ENCODE measurements around the gene PIK3R2. TPM values are rescaled to one million over a fixed set of nuclear protein-coding genes. Genes with fewer than 3 reads are reported as not detected.

PIK3R2 gene
- polyA plus RNA-seq, 1 donor from 2014 or later, result 14.8 TPM

DNA sequence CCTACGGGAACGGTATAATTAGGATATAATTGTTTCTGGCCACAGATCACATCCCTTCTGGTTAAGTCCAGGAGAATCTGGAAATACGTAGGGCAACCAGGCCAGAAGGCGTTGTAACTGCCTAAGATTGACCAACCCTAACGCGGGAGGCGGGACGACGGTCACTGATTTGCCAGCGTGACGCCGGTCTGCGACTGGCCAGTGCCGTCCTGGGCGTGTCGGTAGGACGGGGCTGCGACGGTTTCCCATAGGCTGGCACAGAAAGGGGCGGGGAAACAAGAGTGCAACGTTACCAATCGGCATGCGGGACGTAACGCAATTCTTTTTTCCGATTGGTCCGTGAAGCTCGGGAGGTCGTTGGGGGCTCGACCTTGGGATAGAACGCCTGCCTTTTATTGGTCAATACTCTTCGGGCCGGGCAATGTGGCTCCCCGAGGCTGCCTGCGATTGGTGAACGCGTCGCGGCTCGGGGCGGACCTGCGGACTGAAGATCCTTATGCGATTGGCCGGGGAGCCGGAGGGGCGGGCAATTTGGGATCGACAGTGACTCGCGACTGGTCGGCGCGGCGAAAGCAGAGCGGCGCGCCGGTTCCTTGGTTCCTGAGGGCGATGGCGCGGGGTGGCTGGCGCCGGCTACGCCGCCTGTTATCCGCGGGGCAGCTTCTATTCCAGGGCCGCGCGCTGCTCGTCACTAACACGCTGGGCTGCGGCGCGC is 39.9 kb downstream of the PIK3R2 start, which contains the start of gene MPV17L2:
Gene MPV17L2, plus strand, starts transcription at position 546 of the 715 bp plus-strand sequence. Its CDS starts 64 bp downstream, at position 610.
- H3K79me2 ChIP-seq (replicated peaks; ENCODE audit: insufficient read depth, low read length), result no peaks in the 10 kb centered on the region
- TF ChIP-seq, protein P1, sequence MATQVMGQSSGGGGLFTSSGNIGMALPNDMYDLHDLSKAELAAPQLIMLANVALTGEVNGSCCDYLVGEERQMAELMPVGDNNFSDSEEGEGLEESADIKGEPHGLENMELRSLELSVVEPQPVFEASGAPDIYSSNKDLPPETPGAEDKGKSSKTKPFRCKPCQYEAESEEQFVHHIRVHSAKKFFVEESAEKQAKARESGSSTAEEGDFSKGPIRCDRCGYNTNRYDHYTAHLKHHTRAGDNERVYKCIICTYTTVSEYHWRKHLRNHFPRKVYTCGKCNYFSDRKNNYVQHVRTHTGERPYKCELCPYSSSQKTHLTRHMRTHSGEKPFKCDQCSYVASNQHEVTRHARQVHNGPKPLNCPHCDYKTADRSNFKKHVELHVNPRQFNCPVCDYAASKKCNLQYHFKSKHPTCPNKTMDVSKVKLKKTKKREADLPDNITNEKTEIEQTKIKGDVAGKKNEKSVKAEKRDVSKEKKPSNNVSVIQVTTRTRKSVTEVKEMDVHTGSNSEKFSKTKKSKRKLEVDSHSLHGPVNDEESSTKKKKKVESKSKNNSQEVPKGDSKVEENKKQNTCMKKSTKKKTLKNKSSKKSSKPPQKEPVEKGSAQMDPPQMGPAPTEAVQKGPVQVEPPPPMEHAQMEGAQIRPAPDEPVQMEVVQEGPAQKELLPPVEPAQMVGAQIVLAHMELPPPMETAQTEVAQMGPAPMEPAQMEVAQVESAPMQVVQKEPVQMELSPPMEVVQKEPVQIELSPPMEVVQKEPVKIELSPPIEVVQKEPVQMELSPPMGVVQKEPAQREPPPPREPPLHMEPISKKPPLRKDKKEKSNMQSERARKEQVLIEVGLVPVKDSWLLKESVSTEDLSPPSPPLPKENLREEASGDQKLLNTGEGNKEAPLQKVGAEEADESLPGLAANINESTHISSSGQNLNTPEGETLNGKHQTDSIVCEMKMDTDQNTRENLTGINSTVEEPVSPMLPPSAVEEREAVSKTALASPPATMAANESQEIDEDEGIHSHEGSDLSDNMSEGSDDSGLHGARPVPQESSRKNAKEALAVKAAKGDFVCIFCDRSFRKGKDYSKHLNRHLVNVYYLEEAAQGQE (IDR thresholded peaks at IDR 0.05; ENCODE audit: borderline replicate concordance), result peak; percentile 44
- TF ChIP-seq RAD21 (conservative IDR thresholded peaks at IDR 0.05) (peak; percentile 18), TAF1 (IDR thresholded peaks at IDR 0.05; ENCODE audit: low read depth) (peak; percentile 41), POLR2AphosphoS5 (IDR thresholded peaks at IDR 0.05) (peak; percentile 84), EZH2 (IDR thresholded peaks at IDR 0.05; ENCODE audit: borderline replicate concordance, insufficient read depth, low read length, poor library complexity, severe bottlenecking) (no peak), EP300 (conservative IDR thresholded peaks at IDR 0.05; ENCODE audit: poor library complexity, severe bottlenecking) (peak; percentile 21), SMC3 (conservative IDR thresholded peaks at IDR 0.05; ENCODE audit: poor library complexity) (no peak), CTCF (IDR thresholded peaks at IDR 0.05; ENCODE audit: poor library complexity, severe bottlenecking) (no peak), MXI1 (conservative IDR thresholded peaks at IDR 0.05; ENCODE audit: poor library complexity, severe bottlenecking) (peak; percentile 95)
- H3K9me2 ChIP-seq (ENCODE audit: insufficient read depth, low read length), result no peaks in the 10 kb centered on the region

DNA sequence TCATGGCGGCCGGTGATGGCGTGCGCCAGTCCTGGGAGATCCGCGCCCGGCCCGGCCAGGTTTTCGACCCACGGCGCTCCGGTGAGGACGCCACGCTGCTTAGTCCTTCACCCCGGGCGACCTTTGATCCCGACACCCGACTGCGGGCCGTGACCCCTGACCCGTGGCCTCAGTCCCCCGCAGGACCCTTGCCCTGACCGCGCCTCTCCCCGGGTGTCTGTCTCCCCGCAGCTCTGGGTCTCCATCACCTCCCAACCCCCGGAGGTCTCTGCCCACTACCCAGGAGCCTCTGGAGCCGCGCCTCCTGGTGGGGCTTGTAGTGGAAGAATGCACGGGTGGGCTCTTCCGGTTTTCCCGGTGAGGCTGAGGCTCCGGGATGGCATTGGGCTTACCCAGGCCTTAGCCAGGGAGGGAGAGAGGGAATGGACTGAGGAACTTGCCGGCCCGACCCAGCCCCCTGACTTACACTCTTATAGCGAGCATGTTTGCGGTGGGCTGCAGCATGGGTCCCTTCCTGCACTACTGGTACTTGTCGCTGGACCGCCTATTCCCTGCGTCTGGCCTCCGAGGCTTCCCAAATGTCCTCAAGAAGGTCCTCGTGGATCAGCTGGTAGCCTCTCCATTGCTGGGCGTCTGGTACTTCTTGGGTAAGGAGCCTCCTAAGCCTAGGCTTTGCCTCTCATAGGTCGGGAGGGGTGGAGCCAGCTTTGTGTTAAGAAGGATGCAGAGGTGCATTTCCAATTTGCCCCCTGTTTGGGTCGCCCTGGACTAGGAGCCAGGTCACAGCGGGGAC is 40.6 kb downstream of the PIK3R2 start:
- Histone ChIP-seq H3K27ac (ENCODE audit: low read length) (peak overlapping the region; percentile 60), H3K36me3 (ENCODE audit: insufficient read depth, low read length) (no peaks in the 10 kb centered on the region), H3K4me2 (ENCODE audit: low read length) (peak overlapping the region; percentile 77), H3K9me2 (ENCODE audit: insufficient read depth, low read length) (no peaks in the 10 kb centered on the region), H3K9me3 (ENCODE audit: low read length) (no peaks in the 10 kb centered on the region), H3K79me2 (replicated peaks; ENCODE audit: insufficient read depth, low read length) (no peaks in the 10 kb centered on the region), H3K4me3 (ENCODE audit: low read length) (peak overlapping the region; percentile 93), H4K20me1 (ENCODE audit: insufficient read depth) (no peaks in the 10 kb centered on the region), H3F3A (ENCODE audit: insufficient read depth, low read length, poor library complexity, severe bottlenecking) (no peaks in the 10 kb centered on the region), H3K9ac (ENCODE audit: low read length) (peak overlapping the region; percentile 72), H2AFZ (ENCODE audit: low read depth, low read length) (peak overlapping the region; percentile 43), H3K27me3 (ENCODE audit: insufficient read depth, low read depth, low read length) (no peaks in the 10 kb centered on the region)
- TF ChIP-seq SMC3 (conservative IDR thresholded peaks at IDR 0.05; ENCODE audit: poor library complexity), result peak; percentile 47
- TF ChIP-seq EP300 (conservative IDR thresholded peaks at IDR 0.05; ENCODE audit: poor library complexity, severe bottlenecking), result no peak
- TF ChIP-seq RAD21 (conservative IDR thresholded peaks at IDR 0.05), result no peak
- TF ChIP-seq, protein P1 (IDR thresholded peaks at IDR 0.05; ENCODE audit: borderline replicate concordance), result no peak
- no peak for TF ChIP-seq EZH2 (IDR thresholded peaks at IDR 0.05; ENCODE audit: borderline replicate concordance, insufficient read depth, low read length, poor library complexity, severe bottlenecking)
- peak; percentile 60 for TF ChIP-seq MXI1 (conservative IDR thresholded peaks at IDR 0.05; ENCODE audit: poor library complexity, severe bottlenecking)

More for the DNA sequence above, 39.9 kb downstream of the PIK3R2 start, which contains the start of gene MPV17L2:
- peak within 1 kb of the TSS; percentile 93 for H3K4me3 ChIP-seq (ENCODE audit: low read length)
- no peaks in the 10 kb centered on the region for H3K36me3 ChIP-seq (ENCODE audit: insufficient read depth, low read length)
- peak within 1 kb of the TSS; percentile 84 for H3K27ac ChIP-seq (ENCODE audit: low read length)
- H3K9me3 ChIP-seq (ENCODE audit: low read length), result no peaks in the 10 kb centered on the region
- H3K27me3 ChIP-seq (ENCODE audit: insufficient read depth, low read depth, low read length), result no peaks in the 10 kb centered on the region
- peak within 1 kb of the TSS; percentile 72 for H3K9ac ChIP-seq (ENCODE audit: low read length)
- H3F3A ChIP-seq (ENCODE audit: insufficient read depth, low read length, poor library complexity, severe bottlenecking), result no peaks in the 10 kb centered on the region
- H4K20me1 ChIP-seq (ENCODE audit: insufficient read depth), result no peaks in the 10 kb centered on the region
- peak within 1 kb of the TSS; percentile 77 for H3K4me2 ChIP-seq (ENCODE audit: low read length)
- H2AFZ ChIP-seq (ENCODE audit: low read depth, low read length), result peak within 1 kb of the TSS; percentile 74

Data from neural cell (in vitro differentiated cells).